DND-41 (cell line): ENCODE data around the gene RALGPS1.

Experiments
- ATAC-seq: fragments of 200-7000 bp; cut with Tn5 transposase; 3 replicates; pipeline ENCODE4 v1.9.1; 2021; ENCODE audit warnings: low read depth; ENCODE audit not compliant: insufficient read depth
- DNase-seq: peaks from one replicate; pipeline ENCODE4 v3.0.0-alpha.2; 2020
- H2AFZ ChIP-seq: 2 replicates; pipeline ENCODE4 v1.6.0; 2012; ENCODE audit warnings: low read depth, low read length
- H3K27ac ChIP-seq: 2 replicates; pipeline ENCODE4 v1.5.1; 2012; ENCODE audit warnings: low read length, inconsistent platforms
- H3K27me3 ChIP-seq: fragments of 200-600 bp; sonication (generic); 2 replicates; pipeline ENCODE4 v1.6.0; 2012; ENCODE audit warnings: low read length, mild to moderate bottlenecking, inconsistent platforms; ENCODE audit not compliant: insufficient read depth, poor library complexity
- H3K36me3 ChIP-seq: 2 replicates; pipeline ENCODE4 v1.5.1; 2012; ENCODE audit warnings: low read length, inconsistent platforms; ENCODE audit not compliant: insufficient read depth
- H3K4me1 ChIP-seq: 2 replicates; pipeline ENCODE4 v1.5.1; 2012; ENCODE audit warnings: mild to moderate bottlenecking, low read length; ENCODE audit not compliant: insufficient read depth
- H3K4me2 ChIP-seq: 2 replicates; pipeline ENCODE4 v1.6.0; 2012; ENCODE audit warnings: mild to moderate bottlenecking, moderate library complexity, low read length, inconsistent platforms; ENCODE audit not compliant: insufficient read depth
- H3K4me3 ChIP-seq, 2 experiments: fragments of 200-600 bp in 1 of 2; shearing (Covaris generic) in 1 of 2; 2 replicates each; pipeline ENCODE4 v1.5.1; 2012 to 2016; ENCODE audit warnings: inconsistent platforms in 2 of 2, low read length in 2 of 2, mild to moderate bottlenecking in 2 of 2, low read depth in 1 of 2, moderate library complexity in 1 of 2
- H3K79me2 ChIP-seq: 2 replicates; pipeline ENCODE4 v1.6.0; 2012; ENCODE audit warnings: low read length, inconsistent platforms; ENCODE audit not compliant: insufficient read depth
- H3K9ac ChIP-seq: 2 replicates; pipeline ENCODE4 v1.6.0; 2012; ENCODE audit warnings: low read depth, mild to moderate bottlenecking, inconsistent platforms, low read length, moderate library complexity
- H3K9me3 ChIP-seq: 2 replicates; pipeline ENCODE4 v1.5.1; 2012; ENCODE audit warnings: low read length, moderate library complexity, mild to moderate bottlenecking, inconsistent platforms; ENCODE audit not compliant: insufficient read depth, severe bottlenecking
- H4K20me1 ChIP-seq: 2 replicates; pipeline ENCODE4 v1.6.0; 2012; ENCODE audit warnings: low read length; ENCODE audit not compliant: insufficient read depth
- CTCF ChIP-seq: IDR thresholded peaks from 2 replicates; pipeline ENCODE4 v1.5.1; 2012; ENCODE audit warnings: borderline replicate concordance, low read length, moderate library complexity, mild to moderate bottlenecking; ENCODE audit not compliant: poor library complexity, severe bottlenecking; ENCODE audit errors: extremely low read depth
- EZH2 ChIP-seq: IDR thresholded peaks from 3 replicates; pipeline ENCODE4 v1.6.1; 2012; ENCODE audit warnings: borderline replicate concordance, low read depth, mild to moderate bottlenecking, moderate library complexity, low read length, inconsistent platforms; ENCODE audit not compliant: severe bottlenecking

Gene RALGPS1

GRCh38 chr9:126934441-126934840 is 19.9 kb downstream of the RALGPS1 start:
- H3K79me2 ChIP-seq = no peaks in the 10 kb centered on the region
- no peak for DNase-seq
- no peak overlapping the region for H2AFZ ChIP-seq
- no peaks in the 10 kb centered on the region for H3K4me1 ChIP-seq
- no peaks in the 10 kb centered on the region for H3K9me3 ChIP-seq
- ATAC-seq = peak; percentile 35; the same call in 1 of the 3 replicates
- H3K27me3 ChIP-seq = peaks cover 14% of the 10 kb centered on the region
- H3K4me2 ChIP-seq = no peak overlapping the region
- no peak overlapping the region for H3K27ac ChIP-seq
- no peak overlapping the region for H3K9ac ChIP-seq
- no peak overlapping the region for H3K4me3 ChIP-seq
- no peaks in the 10 kb centered on the region for H3K36me3 ChIP-seq
- no peak for TF ChIP-seq CTCF
- TF ChIP-seq EZH2 = no peak
- peaks cover 19% of the 10 kb centered on the region for H4K20me1 ChIP-seq

- Histone ChIP-seq H3K79me2 (no peaks in the 10 kb centered on the region), H3K4me1 (no peaks in the 10 kb centered on the region), H3K27me3 (peaks cover 14% of the 10 kb centered on the region), H3K36me3 (no peaks in the 10 kb centered on the region), H3K4me2 (no peak overlapping the region), H3K9me3 (no peaks in the 10 kb centered on the region), H3K27ac (no peak overlapping the region), H4K20me1 (peaks cover 22% of the 10 kb centered on the region), H3K4me3 (no peak overlapping the region), H2AFZ (no peak overlapping the region), H3K9ac (no peak overlapping the region)
- ATAC-seq (no peak), DNase-seq (no peak)
- TF ChIP-seq CTCF (no peak), EZH2 (no peak)
These were observed 21.0 kb downstream of the RALGPS1 start for GRCh38 chr9:126935630-126936029.

DNA sequence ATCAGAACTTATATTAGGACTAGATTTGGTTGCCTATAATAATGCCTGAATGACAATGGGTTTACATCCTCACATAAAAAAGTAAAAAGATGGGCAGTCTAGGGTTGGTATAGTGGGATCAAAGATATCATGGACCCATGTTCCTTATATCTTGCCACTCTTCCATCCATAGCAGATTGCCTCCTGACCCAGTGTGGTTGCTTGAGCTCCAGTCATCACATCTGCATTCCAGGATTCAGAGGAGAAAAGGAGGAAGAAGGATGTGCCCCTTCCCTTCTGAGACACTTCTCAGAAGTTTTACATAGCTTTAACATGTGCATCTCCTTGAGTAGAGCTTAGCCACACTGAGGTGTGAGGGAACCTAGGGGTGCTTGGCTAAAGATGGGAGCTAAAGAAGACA is 22.9 kb downstream of the RALGPS1 start:
- Histone ChIP-seq H3K79me2 (no peaks in the 10 kb centered on the region), H4K20me1 (peaks cover 22% of the 10 kb centered on the region), H3K4me1 (no peaks in the 10 kb centered on the region), H3K27me3 (peaks cover 19% of the 10 kb centered on the region), H3K9me3 (no peaks in the 10 kb centered on the region), H3K4me3 (no peak overlapping the region), H3K27ac (no peak overlapping the region), H2AFZ (no peak overlapping the region), H3K36me3 (no peaks in the 10 kb centered on the region), H3K4me2 (no peak overlapping the region), H3K9ac (no peak overlapping the region)
- TF ChIP-seq CTCF = no peak
- no peak for TF ChIP-seq EZH2
- no peak for ATAC-seq
- DNase-seq = no peak

- peaks cover 19% of the 10 kb centered on the region for H3K27me3 ChIP-seq
- H3K4me2 ChIP-seq = no peak overlapping the region
- no peaks in the 10 kb centered on the region for H3K79me2 ChIP-seq
- no peaks in the 10 kb centered on the region for H3K4me1 ChIP-seq
- TF ChIP-seq EZH2 (no peak), CTCF (no peak)
- no peaks in the 10 kb centered on the region for H3K9me3 ChIP-seq
- H3K36me3 ChIP-seq = no peaks in the 10 kb centered on the region
- H2AFZ ChIP-seq = no peak overlapping the region
- no peak overlapping the region for H3K27ac ChIP-seq
- no peak for DNase-seq
- H3K9ac ChIP-seq = no peak overlapping the region
- no peak for ATAC-seq
- no peak overlapping the region for H3K4me3 ChIP-seq
- H4K20me1 ChIP-seq = peaks cover 22% of the 10 kb centered on the region
These were observed 23.7 kb downstream of the RALGPS1 start for GRCh38 chr9:126938327-126938726.
